SW 1271 (cell line): Measurements from ENCODE around the gene CNOT9.

ENCODE experiments used
- DNase-seq, 2 experiments: peaks; one replicate each; lab custom pipeline; 2025; lab: John Stamatoyannopoulos, UW

Gene CNOT9

DNA sequence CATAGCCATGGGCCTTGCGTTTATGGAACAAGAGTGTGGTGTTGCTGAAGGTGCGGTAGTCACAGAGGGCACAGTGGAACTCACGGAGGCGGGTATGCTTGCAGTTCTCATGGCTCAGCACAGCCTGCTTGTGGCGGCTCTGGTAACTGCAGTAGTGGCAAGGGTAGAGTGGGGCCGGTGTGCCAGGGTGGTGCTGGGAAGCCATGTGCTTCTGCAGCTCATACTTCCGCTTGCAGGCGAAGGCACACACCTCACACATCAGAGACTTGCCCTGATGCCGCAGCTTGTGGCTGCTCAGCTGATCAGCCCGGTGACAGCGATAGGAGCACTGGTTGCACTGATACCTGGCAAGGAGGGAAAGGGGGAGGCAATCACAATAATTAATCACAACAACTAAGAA is 76.1 kb downstream of the CNOT9 start:
- no peak for DNase-seq

DNA sequence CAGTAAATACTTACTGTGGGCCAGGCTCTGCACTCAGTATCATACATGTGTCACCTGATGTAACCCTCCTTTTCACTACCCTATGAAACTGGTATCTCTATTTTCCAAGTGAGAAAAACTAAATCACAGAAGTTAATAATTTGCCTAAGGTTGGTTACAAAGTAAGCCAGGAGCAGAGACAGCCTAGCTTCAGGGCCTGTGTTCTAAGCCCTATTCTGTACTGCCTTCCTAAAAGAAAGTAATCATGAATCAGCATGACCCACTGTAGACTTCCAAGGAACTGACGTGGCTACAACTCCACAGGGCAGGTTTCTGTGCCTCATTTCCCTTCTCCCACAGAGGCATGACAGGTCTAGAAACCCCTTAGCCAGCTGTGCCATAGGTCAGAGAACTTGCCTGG is 76.5 kb downstream of the CNOT9 start:
- DNase-seq = no peak
